ENCODE measurements around the gene HS3ST2.

DNA sequence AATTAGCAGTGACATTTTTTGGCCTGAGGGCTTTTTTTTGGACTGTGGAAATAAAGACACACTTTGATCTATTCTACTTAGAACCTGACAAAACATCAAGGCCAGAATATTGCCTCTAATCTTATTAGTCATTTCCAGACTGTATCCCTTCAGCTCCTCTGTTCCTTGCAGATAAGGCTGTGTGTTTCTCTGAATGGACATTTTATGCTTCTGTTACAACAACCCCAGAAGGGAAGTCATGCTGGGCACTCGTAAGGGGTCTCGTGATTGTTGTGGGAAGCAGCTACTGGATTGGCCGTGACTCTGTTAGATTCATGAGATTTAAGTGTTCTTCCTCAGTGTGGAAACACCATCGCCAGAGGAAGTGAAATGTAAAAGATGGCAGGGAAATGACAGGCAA lies 31.6 kb upstream of the HS3ST2 start:
- TF ChIP-seq, protein P1, sequence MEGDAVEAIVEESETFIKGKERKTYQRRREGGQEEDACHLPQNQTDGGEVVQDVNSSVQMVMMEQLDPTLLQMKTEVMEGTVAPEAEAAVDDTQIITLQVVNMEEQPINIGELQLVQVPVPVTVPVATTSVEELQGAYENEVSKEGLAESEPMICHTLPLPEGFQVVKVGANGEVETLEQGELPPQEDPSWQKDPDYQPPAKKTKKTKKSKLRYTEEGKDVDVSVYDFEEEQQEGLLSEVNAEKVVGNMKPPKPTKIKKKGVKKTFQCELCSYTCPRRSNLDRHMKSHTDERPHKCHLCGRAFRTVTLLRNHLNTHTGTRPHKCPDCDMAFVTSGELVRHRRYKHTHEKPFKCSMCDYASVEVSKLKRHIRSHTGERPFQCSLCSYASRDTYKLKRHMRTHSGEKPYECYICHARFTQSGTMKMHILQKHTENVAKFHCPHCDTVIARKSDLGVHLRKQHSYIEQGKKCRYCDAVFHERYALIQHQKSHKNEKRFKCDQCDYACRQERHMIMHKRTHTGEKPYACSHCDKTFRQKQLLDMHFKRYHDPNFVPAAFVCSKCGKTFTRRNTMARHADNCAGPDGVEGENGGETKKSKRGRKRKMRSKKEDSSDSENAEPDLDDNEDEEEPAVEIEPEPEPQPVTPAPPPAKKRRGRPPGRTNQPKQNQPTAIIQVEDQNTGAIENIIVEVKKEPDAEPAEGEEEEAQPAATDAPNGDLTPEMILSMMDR (IDR thresholded peaks at IDR 0.05): no peak
- TF ChIP-seq POLR2A (IDR thresholded peaks at IDR 0.05): no peak
